ENCODE results near the gene HAP1. TPM values are rescaled to one million over a fixed set of nuclear protein-coding genes. Genes with fewer than 3 reads are reported as not detected.

Gene HAP1
- total RNA-seq, 1 donor from 2014 or later, result 0.58 TPM

GRCh38 chr17:41758601-41759000 is 24.2 kb upstream of the HAP1 start:
- Histone ChIP-seq H3K4me3 (no peak overlapping the region), H3K9me3 (no peaks in the 10 kb centered on the region), H3K27ac (no peak overlapping the region), H3K4me1 (no peaks in the 10 kb centered on the region), H3K27me3 (no peaks in the 10 kb centered on the region), H3K36me3 (peaks cover 92% of the 10 kb centered on the region)
- intact Hi-C loops (cut with DNase I), result no loop called here
- no peak for TF ChIP-seq CTCF (IDR thresholded peaks at IDR 0.05)
- no peak for ATAC-seq
- no peak for DNase-seq

- Histone ChIP-seq H3K4me1 (no peaks in the 10 kb centered on the region), H3K9me3 (no peaks in the 10 kb centered on the region), H3K4me3 (no peak overlapping the region), H3K27me3 (no peaks in the 10 kb centered on the region), H3K36me3 (peaks cover 50% of the 10 kb centered on the region), H3K27ac (no peak overlapping the region)
- ATAC-seq (no peak), DNase-seq (no peak)
- intact Hi-C loops (cut with DNase I), result no loop called here
- no peak for TF ChIP-seq CTCF (IDR thresholded peaks at IDR 0.05)
These were observed 19.6 kb upstream of the HAP1 start for GRCh38 chr17:41754066-41754465.

GRCh38 chr17:41751288-41751687 is 16.8 kb upstream of the HAP1 start:
- H3K9me3 ChIP-seq, result no peaks in the 10 kb centered on the region
- DNase-seq (no peak), ATAC-seq (no peak)
- H3K4me3 ChIP-seq, result no peak overlapping the region
- no peaks in the 10 kb centered on the region for H3K27me3 ChIP-seq
- TF ChIP-seq CTCF (IDR thresholded peaks at IDR 0.05), result no peak
- no peak overlapping the region for H3K27ac ChIP-seq
- H3K36me3 ChIP-seq, result peaks cover 24% of the 10 kb centered on the region
- no peaks in the 10 kb centered on the region for H3K4me1 ChIP-seq
- intact Hi-C loops (cut with DNase I), result no loop called here

GRCh38 chr17:41750862-41751261 is 16.4 kb upstream of the HAP1 start:
- TF ChIP-seq CTCF (IDR thresholded peaks at IDR 0.05), result no peak
- peaks cover 19% of the 10 kb centered on the region for H3K36me3 ChIP-seq
- no peaks in the 10 kb centered on the region for H3K9me3 ChIP-seq
- H3K4me3 ChIP-seq, result no peak overlapping the region
- no peaks in the 10 kb centered on the region for H3K27me3 ChIP-seq
- intact Hi-C loops (cut with DNase I), result no loop called here
- H3K4me1 ChIP-seq, result no peaks in the 10 kb centered on the region
- DNase-seq (no peak), ATAC-seq (no peak)
- H3K27ac ChIP-seq, result no peak overlapping the region

- H3K4me3 ChIP-seq, result no peak overlapping the region
- H3K27ac ChIP-seq, result no peak overlapping the region
- ATAC-seq, result no peak
- H3K36me3 ChIP-seq, result no peaks in the 10 kb centered on the region
- no peaks in the 10 kb centered on the region for H3K4me1 ChIP-seq
- no peaks in the 10 kb centered on the region for H3K9me3 ChIP-seq
- TF ChIP-seq CTCF (IDR thresholded peaks at IDR 0.05), result no peak
- H3K27me3 ChIP-seq, result no peaks in the 10 kb centered on the region
- intact Hi-C loops (cut with DNase I), result no loop called here
- DNase-seq, result no peak
These were observed 13.8 kb upstream of the HAP1 start for GRCh38 chr17:41748275-41748674.

GRCh38 chr17:41741709-41742108 is 7.3 kb upstream of the HAP1 start:
- intact Hi-C loops (cut with DNase I), result no loop called here
- Histone ChIP-seq H3K36me3 (no peaks in the 10 kb centered on the region), H3K9me3 (no peaks in the 10 kb centered on the region), H3K27ac (no peak overlapping the region), H3K27me3 (no peaks in the 10 kb centered on the region), H3K4me3 (no peak overlapping the region), H3K4me1 (peaks cover 3% of the 10 kb centered on the region)
- ATAC-seq (no peak), DNase-seq (no peak)
- no peak for TF ChIP-seq CTCF (IDR thresholded peaks at IDR 0.05)

All from upper lobe of right lung (tissue), 1 donor.